Stimulated activated CD8-positive, alpha-beta memory T cell treated with anti-CD3 and anti-CD28 coated beads, Interleukin-7, amount 100 ng/mL, for 4 hours (primary cell): ENCODE measurements around the gene BATF.
A peak's percentile ranks its signal among the peaks of the same experiment; 100 is the strongest.
"Not testable (repeated sequence)": the region's sequence is repeated elsewhere in the genome, so short reads cannot be mapped to it uniquely, and the experiment has no call there.

Source experiments
- DNase-seq, 2 donors: peaks; one replicate each; pipeline ENCODE4 v3.0.0-alpha.2; 2020; ENCODE audit warnings: low read depth in 2 of 2

The BATF gene

GRCh38 chr14:75522224-75522982 lies at the start of gene BATF:
Gene BATF, plus strand, starts transcription at chr14:75522469. Its CDS starts 214 bp downstream, at chr14:75522683.
- peak; percentile 64 to 79 for DNase-seq

- DNase-seq, result not testable (repeated sequence)
Observed at GRCh38 chr14:75474127-75474526, 48.1 kb upstream of the BATF start.

- DNase-seq, result no peak
Observed at GRCh38 chr14:75476274-75476995, 45.8 kb upstream of the BATF start.

GRCh38 chr14:75477881-75478280 lies 44.4 kb upstream of the BATF start:
- DNase-seq, result no peak

GRCh38 chr14:75479770-75480600 lies 42.3 kb upstream of the BATF start:
- DNase-seq, result no peak

- no peak for DNase-seq
Observed at GRCh38 chr14:75482366-75482765, 39.9 kb upstream of the BATF start.

GRCh38 chr14:75484711-75485429 lies 37.4 kb upstream of the BATF start:
- DNase-seq, result no peak

- DNase-seq, result no peak
Observed at GRCh38 chr14:75486318-75486717, 36.0 kb upstream of the BATF start.

GRCh38 chr14:75487155-75487671 lies 35.1 kb upstream of the BATF start:
- no peak for DNase-seq

- no peak for DNase-seq
Observed at GRCh38 chr14:75489480-75489837, 32.8 kb upstream of the BATF start.

GRCh38 chr14:75491376-75491978 lies 30.8 kb upstream of the BATF start:
- DNase-seq, result no peak

- no peak for DNase-seq
Observed at GRCh38 chr14:75492832-75493591, 29.3 kb upstream of the BATF start.

- DNase-seq, result no peak
Observed at GRCh38 chr14:75493592-75494087, 28.6 kb upstream of the BATF start.

GRCh38 chr14:75494896-75495295 lies 27.4 kb upstream of the BATF start:
- no peak for DNase-seq

GRCh38 chr14:75495399-75495798 lies 26.9 kb upstream of the BATF start:
- DNase-seq, result no peak

- no peak for DNase-seq
Observed at GRCh38 chr14:75495882-75496281, 26.4 kb upstream of the BATF start.

GRCh38 chr14:75496755-75497154 lies 25.5 kb upstream of the BATF start:
- no peak for DNase-seq

- DNase-seq, result peak; percentile 12 to 30
Observed at GRCh38 chr14:75497191-75497590, 25.1 kb upstream of the BATF start.

- no peak for DNase-seq
Observed at GRCh38 chr14:75497701-75498100, 24.6 kb upstream of the BATF start.
